ENCODE data around the gene RBKS.
"Not testable (repeated sequence)": the region's sequence is repeated elsewhere in the genome, so short reads cannot be mapped to it uniquely, and the experiment has no call there.

RBKS gene

DNA sequence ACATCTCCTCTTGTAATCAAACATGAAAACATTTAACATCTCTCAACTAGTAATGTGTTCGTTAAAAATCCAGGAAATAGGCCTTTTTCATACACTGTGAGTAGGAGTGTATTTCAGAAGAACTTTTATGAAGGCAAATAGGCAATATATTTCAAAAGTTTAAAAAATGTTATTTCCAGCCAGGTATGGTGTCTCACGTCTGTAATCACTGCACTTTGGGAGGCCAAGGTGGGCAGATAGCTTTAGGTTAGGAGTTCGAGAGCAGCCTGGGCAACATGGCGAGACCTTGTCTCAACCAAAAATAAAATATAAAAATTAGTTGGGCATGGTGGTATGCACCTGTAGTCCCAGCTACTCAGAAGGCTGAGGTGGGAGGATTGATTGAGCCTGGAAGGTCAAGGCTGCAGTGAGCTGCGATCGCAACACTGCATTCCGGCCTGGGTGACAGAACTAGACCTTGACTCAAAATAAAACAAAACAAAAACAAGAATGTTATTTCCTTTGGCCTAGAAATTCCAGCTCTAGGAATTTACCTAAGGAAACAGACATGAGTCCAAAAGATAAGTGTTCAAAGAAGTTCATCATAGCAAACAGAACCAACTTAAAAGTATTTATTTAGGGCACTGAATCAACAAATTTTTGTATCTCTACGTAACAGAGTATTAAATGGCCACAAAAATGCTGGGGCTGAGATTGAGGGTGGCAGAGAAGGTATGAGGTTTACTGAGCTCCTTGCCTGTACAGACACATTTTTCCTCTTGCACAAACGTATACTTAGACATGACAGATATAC is 14.9 kb downstream of the RBKS start:
- DNase-seq (ENCODE audit: low read depth in 2 of 3, low spot score in 2 of 3), result no peak

DNA sequence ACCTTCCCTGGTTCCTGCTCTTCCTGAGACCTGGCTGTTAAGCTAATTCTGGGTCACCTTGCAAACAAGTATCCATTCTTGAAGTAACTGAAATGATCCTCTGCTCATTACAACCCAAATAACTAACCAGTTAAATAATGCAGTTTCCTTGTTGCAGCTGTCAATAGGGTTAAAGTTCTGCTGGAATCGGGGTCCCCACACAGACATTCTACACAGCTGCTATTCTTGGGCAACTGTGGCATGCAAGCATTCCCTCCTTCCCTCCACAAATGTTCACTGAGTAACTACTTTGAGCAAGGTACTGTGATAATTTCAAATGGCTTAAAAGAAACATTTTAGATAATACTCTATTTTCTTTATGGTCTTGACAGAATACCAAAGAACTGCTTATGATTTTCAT is 17.1 kb downstream of the RBKS start:
- no peak for DNase-seq (ENCODE audit: low read depth in 2 of 3, low spot score in 2 of 3)

GRCh38 chr2:27871802-27872201 is 18.4 kb downstream of the RBKS start:
- DNase-seq (ENCODE audit: low read depth in 2 of 3, low spot score in 2 of 3), result no peak

- no peak for DNase-seq (ENCODE audit: low read depth in 2 of 3, low spot score in 2 of 3)
Observed at GRCh38 chr2:27870724-27871123, 19.5 kb downstream of the RBKS start.

DNA sequence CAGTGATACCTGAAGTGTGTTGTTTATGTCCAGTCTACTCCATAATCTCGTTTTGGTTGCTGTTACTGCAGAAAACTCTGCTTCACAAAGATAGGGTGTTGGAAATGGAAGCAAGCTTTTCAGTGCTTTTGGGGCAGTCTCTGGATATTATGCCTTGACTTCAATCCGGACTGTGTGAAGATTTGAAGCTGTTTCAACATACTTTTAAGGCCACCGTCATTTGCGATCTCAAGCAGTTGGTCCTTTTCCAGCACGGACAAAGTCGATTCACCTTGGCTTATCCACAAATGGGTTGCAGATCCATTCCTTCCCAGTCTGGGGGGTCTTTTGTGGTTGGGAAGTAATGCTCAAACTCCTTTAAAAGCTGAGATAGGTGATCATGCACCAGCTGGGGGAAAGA is 20.4 kb downstream of the RBKS start:
- no peak for DNase-seq (ENCODE audit: low read depth in 2 of 3, low spot score in 2 of 3)

DNA sequence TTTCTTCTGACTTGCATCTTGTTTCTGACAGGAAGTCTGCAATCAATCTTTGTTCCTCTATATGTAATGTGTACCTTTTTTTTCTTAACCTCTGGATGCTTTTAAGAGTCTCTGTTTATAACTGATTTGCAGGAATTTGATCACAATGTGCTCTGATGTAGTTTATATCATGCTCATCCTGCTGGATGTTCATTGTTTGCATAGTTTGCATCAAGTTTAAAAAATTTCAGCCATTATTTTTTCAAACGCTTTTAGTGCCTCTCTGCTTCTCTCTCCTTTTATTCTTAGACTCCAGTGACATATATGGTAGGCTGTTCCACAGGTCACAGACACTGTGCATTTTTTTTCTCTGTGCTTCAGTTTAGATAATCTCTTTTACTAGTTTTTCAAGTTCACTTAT is 23.9 kb downstream of the RBKS start:
- no peak for DNase-seq (ENCODE audit: low read depth in 2 of 3, low spot score in 2 of 3)

- not testable (repeated sequence) for DNase-seq (ENCODE audit: low read depth in 2 of 3, low spot score in 2 of 3)
Observed at GRCh38 chr2:27863955-27864354, 26.2 kb downstream of the RBKS start.

- no peak for DNase-seq (ENCODE audit: low read depth in 2 of 3, low spot score in 2 of 3)
Observed at GRCh38 chr2:27863146-27863545, 27.0 kb downstream of the RBKS start.

GRCh38 chr2:27860111-27860510 is 30.1 kb downstream of the RBKS start:
- no peak for DNase-seq (ENCODE audit: low read depth in 2 of 3, low spot score in 2 of 3)

DNA sequence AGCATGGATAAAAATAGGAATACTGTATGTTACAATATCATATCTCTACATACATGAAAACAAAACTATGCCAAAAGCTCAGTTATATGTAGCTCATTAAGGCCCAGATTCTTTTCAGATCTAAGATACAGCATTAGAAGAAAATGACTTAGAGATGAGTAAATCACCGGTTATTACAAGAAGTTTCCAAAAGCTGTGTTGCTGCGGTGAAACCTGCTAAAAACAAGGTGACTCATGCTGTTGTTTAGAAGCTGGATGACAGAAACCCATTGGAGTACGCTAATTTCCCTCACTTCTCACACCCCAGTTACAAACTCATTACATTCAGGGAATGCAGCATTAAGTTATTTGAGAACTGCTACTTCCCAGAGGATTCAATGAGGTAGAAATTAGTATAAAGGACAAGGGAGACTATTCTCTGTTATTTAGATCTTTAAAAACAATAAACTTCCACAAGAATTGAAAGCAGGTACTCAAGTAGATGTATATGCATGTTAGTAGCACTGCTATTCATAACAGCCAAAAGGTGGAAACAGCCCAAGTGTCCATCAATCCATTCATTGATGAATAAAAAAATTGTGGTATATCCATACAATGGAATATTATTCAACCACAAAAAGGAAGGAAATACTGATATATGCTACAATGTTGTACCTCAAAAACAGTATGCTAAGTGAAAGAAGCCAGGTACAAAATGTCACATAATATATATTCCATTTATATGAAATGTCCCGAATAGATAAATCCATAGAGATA is 32.6 kb downstream of the RBKS start:
- no peak for DNase-seq (ENCODE audit: low read depth in 2 of 3, low spot score in 2 of 3)

DNA sequence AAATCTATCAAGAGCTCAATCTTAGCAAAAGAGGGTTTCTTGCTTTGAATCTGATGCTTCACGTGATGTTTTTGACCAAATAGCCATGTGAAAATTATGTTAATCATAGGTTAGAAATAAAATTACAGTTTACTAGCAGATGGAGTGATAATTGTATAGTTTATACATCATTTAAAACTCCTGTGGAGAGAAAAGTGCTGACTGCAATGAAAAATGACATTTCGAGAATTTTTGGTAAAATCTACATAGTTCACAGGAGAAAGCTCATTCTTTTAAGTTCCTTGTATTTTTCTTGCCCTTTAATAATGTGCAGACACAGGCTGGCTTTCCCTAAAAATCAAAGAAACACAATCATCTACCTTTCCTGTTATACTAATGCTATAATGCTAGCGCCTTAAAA is 33.2 kb downstream of the RBKS start:
- no peak for DNase-seq (ENCODE audit: low read depth in 2 of 3, low spot score in 2 of 3)

GRCh38 chr2:27856386-27856785 is 33.8 kb downstream of the RBKS start:
- DNase-seq (ENCODE audit: low read depth in 2 of 3, low spot score in 2 of 3), result no peak

GRCh38 chr2:27855476-27855875 is 34.7 kb downstream of the RBKS start:
- DNase-seq (ENCODE audit: low read depth in 2 of 3, low spot score in 2 of 3), result no peak

DNA sequence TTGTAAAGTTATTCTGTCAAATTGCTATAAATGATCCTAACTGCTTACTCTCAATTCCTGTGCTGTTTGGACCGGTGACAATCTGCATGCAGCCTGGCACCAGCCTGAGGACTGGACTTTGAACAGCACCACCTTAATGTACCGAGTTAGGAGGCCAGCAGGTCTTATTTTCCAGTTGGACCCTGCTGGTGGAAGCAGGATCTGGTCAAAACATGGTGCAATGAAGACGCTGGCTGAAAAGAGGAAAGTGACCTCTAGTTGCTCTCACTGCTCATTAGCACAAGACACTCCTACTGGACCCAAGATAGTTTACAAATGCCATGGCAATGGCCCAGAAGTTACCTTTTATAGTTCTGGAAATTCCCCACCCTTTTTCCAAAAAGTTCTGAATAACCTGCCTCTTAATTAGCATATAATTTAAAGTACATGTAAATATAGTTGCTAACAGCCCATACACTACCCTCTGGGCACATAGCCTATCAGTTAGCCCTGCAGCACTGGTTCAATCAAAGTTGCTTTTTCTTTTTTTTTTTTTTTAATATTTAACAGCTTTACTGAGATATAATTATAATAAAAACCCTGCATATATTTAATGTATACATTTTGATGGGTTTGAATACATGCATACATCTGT is 35.8 kb downstream of the RBKS start:
- DNase-seq (ENCODE audit: low read depth in 2 of 3, low spot score in 2 of 3), result no peak

DNA sequence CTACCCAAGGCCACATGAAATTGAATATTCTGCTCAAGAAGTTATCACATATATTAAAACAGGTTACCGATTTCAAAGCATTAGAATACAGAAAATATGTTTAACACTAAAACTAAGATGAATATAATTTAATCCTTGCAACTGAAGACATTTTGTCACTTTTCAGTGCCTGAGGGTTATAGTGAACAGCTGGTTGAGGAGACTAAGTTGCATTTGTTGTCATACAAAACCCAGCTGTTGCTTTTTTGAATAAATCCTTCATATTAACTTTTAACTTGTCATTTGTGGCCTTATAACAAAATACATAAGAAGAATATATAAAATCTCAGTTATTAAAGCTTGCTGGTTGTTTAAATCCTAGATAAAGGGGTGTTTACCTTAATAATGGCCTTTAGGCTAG is 37.5 kb downstream of the RBKS start:
- no peak for DNase-seq (ENCODE audit: low read depth in 2 of 3, low spot score in 2 of 3)

GRCh38 chr2:27849558-27850205 is 40.5 kb downstream of the RBKS start:
- DNase-seq (ENCODE audit: low read depth in 2 of 3, low spot score in 2 of 3), result no peak

DNA sequence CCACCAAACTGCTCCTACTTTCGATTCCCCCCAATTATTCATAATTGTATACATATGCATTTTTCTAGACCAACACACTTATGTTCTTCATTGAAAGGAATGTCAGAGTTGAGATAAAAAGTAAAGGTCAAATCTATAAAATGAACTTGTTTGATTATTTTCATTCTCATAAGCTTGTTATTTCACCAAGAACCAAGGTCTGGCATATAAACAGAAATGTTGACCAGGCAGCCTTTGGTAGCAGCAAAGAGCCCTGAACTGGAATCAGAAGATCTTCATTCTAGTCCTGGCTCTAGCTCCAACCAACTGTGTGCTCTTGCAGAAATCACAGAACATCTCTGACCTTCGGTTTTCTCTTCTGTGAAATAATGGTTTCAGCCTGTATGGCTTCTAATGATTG is 42.9 kb downstream of the RBKS start:
- no peak for DNase-seq (ENCODE audit: low read depth in 2 of 3, low spot score in 2 of 3)

GRCh38 chr2:27844821-27845255 is 45.3 kb downstream of the RBKS start:
- DNase-seq (ENCODE audit: low read depth in 2 of 3, low spot score in 2 of 3), result no peak

DNA sequence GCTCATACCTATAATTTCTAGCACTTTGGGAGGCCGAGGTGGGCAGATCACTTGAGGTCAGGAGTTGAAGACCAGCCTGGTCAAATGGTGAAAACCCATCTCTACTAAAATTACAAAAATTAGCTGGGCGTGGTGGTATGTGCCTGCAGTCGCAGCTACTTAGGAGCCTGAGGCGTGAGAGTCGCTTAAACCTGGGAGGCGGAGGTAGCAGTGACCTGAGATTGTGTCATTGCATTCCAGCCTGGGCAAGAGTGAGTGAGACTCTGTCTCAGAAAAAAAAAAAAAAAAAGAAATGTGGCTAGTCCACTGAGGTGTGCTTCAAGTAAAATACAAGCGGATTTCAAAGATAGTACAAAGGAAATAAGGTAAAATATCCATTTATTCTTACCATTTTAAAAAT is 46.2 kb downstream of the RBKS start:
- DNase-seq (ENCODE audit: low read depth in 2 of 3, low spot score in 2 of 3), result no peak

GRCh38 chr2:27842894-27843293 is 47.3 kb downstream of the RBKS start:
- no peak for DNase-seq (ENCODE audit: low read depth in 2 of 3, low spot score in 2 of 3)

GRCh38 chr2:27839022-27839618 is 51.1 kb downstream of the RBKS start:
- no peak for DNase-seq (ENCODE audit: low read depth in 2 of 3, low spot score in 2 of 3)

Data from activated CD8-positive, alpha-beta memory T cell treated with anti-CD3 and anti-CD28 coated beads for 48 hours (primary cell).